Cardiac septum (tissue), 1 donor: ENCODE measurements around the gene C1D. TPM values are rescaled to one million over a fixed set of nuclear protein-coding genes. Genes with fewer than 3 reads are reported as not detected.
"Not testable (repeated sequence)": the region's sequence is repeated elsewhere in the genome, so short reads cannot be mapped to it uniquely, and the experiment has no call there.

Experiments used
- DNase-seq: peaks from one replicate; pipeline ENCODE4 v3.0.0-alpha.2; 2020; ENCODE audit warnings: low spot score
- intact Hi-C: fragments of 100-400 bp; cut with DNase I; formaldehyde crosslinking; loops from one replicate; pipeline ENCODE4 v1.14.0; 2022
- long read RNA-seq: library from polyadenylated mRNA; unstranded; transcript quantifications from one replicate; pipeline ENCODE4 v2.0.0, GENCODE V29; 2021
- total RNA-seq: library from RNA; stranded (reverse); fragmentation: NEBNext Ultra II Directional; extraction: Animal tissue kit (Norgen Biotek cat#: 25700); gene quantifications from one replicate; pipeline ENCODE4 v1.2.1, GENCODE V29; 2021
- donor health status: DM: no; HTN: no; CAD: no.

The C1D gene
- total RNA-seq, result 17.9 TPM
- long read RNA-seq, partial matches to known transcripts, result 0 of 8 reads
- long read RNA-seq, other reads (novel, unspliced or antisense), result 5 of 8 reads

- peak; percentile 97 for DNase-seq
- intact Hi-C loops, result loop anchor here (10.0 kb wide), 1 partner anchor 92 kb away; the partner anchor contains the start of gene PNO1
Measured at GRCh38 chr2:68062680-68063387, at the start of gene C1D. Gene C1D (minus strand): TSS chr2:68063004. CDS start chr2:68047310, 15,694 bp downstream.

DNA sequence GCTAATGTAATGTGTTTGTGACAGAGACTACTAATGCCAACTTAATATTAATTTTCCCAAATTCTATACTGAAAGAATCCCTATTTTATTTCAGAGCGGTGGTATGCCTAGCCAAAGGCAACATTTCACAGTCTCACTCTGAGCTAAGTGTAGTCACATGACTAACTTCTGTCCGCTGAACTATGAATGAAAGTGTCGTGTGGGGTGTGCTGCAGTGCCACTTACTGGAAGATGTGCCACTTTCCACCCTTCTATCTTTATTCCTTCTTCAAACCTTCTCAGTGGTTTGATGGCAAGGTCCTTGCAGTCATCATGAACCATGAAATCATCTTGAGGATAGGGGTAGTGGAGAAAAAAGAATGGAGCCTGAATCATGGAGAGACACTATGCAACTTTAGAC lies 47.3 kb upstream of the C1D start:
- no peak for DNase-seq
- intact Hi-C loops, result no loop called here

DNA sequence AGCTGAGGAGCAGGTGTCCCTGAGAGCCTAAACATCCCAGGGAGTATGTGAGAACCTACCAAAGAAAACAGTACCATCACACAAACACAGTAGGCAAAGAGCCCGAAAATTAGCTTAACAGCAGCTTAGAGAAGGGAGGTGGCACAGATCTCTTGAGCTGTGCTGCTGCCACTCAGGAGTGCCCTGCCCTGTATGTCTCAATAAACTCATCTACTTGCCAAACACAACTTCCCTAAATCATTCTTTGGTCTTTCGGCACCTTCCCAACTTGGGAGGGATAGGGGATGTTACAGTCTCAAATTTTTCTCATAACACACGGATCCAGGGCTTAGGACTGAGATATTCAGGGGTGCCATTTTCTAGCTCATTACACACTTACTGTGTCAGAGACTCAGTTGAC lies 45.3 kb upstream of the C1D start:
- no peak for DNase-seq
- intact Hi-C loops, result no loop called here

- no peak for DNase-seq
- intact Hi-C loops, result no loop called here
Measured at GRCh38 chr2:68107475-68107874, 44.7 kb upstream of the C1D start.

- no peak for DNase-seq
- intact Hi-C loops, result no loop called here
Measured at GRCh38 chr2:68104111-68104835, 41.5 kb upstream of the C1D start.

DNA sequence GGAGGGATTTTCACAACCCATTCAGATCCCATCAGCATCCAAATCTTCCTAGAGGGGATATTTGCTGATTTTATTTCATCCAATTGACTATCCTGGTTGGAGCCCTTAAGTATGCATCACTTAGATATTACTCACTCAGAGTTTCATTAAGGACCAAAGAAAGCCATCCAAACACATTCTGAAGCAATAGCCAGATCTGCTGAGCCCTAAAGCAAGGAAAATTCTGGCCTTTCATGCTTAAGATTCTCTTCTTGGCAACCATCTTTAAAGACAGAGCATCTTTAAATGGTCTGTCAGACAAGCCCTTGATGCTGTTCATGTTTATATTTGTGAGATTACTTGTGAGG lies 40.9 kb upstream of the C1D start:
- DNase-seq, result no peak
- intact Hi-C loops, result no loop called here

DNA sequence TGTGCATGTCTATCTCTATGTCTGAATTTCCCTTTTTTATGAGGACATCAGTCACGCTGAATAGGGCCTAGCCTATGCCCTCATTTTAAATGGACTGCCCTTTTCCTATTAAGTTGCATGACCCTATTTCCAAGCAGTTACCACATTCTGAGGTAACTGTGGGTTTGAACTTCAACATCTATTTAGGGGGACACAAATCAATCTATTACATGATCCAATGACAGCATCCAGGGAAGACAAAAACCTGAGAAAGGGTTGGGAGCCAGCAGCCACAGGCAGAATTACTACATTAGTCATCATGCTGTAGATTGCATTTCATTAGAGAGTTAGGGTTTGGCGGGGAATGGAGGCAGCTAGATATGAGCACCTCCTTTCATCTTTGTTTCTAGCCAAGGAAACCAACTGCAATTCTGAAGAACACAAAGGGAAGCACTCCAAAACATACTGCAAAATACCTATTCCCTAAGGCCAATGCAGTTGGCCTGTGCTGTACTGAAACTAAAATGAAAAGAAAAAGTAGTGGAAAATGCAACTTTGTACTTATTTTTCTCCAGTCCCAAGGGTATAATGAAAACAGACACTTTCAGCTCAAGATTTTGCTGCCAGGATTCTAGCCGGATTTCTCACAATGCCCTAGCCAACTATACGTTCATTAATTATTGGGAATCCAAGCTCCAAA lies 40.4 kb upstream of the C1D start:
- intact Hi-C loops, result no loop called here
- no peak for DNase-seq

DNA sequence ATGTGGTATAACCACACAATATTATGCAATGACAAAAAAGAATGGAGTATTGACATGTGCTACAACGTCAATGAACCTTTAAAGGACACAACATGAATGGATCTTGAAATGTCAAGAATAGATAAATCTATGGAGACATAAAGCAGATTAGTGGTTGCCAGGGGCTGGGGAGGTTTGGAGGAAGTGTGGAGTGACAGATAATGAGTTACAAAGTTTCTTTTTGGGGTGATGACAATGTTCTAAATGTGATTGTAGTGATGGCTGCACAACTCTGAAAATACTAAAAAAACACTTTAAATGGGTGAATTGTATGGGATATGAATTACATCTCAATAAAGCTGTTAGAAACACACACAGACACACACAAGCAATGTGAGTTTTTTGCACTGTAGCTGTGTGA lies 37.4 kb upstream of the C1D start:
- intact Hi-C loops, result no loop called here
- no peak for DNase-seq

DNA sequence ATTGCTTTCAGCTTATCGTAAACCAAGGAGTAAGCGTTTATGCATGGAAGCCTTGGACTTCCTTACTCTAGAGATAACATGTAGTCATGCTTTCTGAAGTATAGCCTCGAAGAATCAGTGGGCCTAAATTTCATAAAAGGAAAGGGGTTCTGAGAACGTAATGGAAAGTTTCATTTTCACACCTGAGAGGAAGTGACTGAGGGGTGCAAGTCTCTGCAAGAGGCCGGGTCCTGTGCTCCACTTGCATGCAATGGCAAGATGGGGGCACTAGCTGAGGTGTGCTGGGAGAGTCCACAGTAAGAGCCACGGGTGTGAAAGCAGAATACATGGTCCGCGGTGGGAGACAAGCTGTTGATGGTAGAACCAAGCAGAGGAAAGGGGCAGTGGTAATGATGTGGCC lies 36.5 kb upstream of the C1D start:
- intact Hi-C loops, result no loop called here

GRCh38 chr2:68098291-68098797 lies 35.5 kb upstream of the C1D start:
- intact Hi-C loops, result no loop called here
- no peak for DNase-seq

More for the DNA sequence above, 36.5 kb upstream of the C1D start:
- DNase-seq, result no peak

GRCh38 chr2:68094111-68094510 lies 31.3 kb upstream of the C1D start:
- no peak for DNase-seq
- intact Hi-C loops, result no loop called here

DNA sequence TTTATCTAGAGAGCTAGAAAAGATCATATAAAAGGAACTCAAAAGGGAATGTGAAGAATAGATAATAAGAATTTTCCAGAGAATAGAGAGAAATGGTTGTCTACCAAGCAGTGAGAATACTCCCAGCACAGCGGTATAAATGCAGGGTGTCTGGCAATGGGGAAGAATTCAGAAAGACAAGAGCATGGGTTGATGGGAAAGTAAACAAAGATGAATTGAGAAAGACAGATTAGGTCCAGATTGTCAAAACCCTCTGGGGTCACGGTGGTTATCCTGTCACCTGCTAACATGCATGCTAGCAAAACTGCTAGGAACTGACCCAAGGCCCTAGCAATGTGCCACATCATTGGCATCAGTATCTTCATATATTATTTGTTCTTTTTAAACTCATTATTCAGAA lies 30.8 kb upstream of the C1D start:
- intact Hi-C loops, result no loop called here
- DNase-seq, result no peak

GRCh38 chr2:68091439-68092034 lies 28.7 kb upstream of the C1D start:
- DNase-seq, result no peak
- intact Hi-C loops, result no loop called here

DNA sequence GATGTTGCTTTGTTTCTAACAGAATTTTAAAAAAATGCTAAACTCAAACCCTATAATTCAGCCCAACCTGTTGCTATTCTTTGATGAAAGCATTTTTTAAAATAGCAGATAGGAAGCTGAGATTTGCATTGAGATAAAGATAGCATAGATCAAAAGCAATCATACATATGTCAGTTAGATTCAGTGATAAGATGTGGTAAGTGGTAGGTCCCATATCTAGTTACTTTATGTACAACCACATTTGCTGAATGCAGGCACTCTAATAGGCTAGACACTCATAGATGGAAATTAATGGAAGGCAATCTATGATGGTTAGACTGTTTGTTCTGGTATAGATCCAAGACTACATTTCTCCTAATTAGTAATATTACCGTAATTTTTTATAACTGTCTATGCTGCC lies 27.2 kb upstream of the C1D start:
- intact Hi-C loops, result no loop called here
- no peak for DNase-seq

DNA sequence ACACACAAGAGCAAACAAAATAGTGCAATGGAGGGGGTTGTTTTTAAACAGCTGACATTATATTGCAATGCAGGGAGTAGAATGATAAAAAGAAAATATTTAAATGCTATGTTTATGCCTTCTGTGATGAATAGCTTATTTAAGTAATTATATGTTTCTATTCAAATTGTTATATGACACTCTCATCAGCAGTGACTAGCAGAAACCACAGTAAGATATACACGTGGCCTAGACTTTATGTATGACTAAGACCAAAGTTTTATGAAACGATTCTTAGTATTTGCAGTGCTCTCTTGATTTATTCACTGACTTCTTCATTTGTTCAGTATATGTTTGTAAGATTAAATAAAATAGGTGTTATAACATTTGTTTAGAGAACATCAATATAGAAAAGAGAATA lies 26.1 kb upstream of the C1D start:
- intact Hi-C loops, result no loop called here

GRCh38 chr2:68086166-68086565 lies 23.4 kb upstream of the C1D start:
- DNase-seq, result no peak
- intact Hi-C loops, result no loop called here

More for the DNA sequence above, 26.1 kb upstream of the C1D start:
- no peak for DNase-seq

DNA sequence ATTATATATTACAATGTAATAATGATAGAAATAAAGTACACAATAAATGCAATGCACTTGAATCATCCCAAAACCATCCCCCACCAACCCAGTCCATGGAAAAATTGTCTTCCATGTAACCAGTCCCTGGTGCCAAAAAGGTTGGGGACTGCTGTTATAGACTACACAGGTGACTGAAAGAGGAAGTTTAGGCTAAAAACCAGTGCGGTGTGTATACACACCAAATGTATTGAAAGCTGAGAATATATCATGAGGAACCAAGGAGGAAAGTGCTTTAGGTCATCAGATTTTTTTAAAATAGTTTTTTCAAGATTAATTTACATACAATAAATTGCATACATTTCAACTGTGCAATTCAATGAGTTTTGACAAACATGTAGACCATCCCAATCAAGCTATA lies 20.5 kb upstream of the C1D start:
- DNase-seq, result no peak
- intact Hi-C loops, result no loop called here

DNA sequence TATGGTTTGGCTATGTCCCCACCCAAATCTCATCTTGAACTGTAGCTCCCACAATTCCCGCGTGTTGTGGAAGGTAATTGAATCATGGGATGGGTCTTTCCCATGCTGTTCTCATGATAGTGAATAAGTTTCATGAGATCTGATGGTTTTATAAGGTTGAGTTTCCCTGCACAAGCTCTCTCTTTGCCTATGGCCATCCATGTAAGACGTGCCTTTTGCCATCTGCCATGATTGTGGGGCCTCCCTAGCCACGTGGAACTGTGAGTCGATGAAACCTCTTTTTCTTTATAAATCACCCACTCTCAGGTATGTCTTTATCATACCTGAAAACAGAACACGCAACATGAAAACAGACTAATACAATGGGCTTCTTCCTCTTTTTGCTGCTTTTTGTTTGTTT lies 11.2 kb upstream of the C1D start:
- DNase-seq, result no peak
- intact Hi-C loops, result no loop called here

DNA sequence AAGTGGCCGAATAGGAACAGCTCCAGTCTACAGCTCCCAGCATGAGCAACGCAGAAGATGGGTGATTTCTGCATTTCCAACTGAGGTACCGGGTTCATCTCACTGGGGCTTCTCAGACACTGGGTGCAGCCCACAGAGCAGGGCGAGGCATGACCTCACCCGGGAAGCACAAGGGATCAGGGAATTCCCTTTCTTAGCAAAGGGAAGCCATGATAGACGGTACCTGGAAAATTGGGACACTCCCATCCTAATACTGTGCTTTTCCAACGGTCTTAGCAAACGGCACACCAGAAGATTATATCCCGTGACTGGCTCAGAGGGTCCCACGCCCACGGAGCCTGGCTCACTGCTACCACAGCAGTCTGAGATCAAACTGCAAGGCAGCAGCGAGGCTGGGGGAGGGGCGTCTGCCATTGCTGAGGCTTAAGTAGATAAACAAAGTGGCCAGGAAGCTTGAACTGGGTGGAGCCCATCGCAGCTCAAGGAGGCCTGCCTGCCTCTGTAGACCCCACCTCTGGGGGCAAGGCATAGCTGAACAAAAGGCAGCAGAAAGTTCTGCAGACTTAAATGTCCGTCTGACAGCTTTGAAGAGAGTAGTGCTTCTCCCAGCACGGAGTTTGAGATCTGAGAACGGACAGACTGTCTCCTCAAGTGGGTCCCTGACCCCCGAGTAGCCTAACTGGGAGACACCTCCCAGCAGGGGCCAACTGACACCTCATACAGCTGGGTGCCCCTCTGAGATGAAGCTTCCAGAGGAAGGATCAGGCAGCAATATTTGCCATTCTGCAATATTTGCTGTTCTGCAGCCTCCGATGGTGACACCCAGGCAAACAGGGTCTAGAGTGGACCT lies 1.2 kb upstream of the C1D start:
- not testable (repeated sequence) for DNase-seq
- intact Hi-C loops, result loop anchor here (10.0 kb wide), 1 partner anchor 91 kb away; the partner anchor contains the start of gene PNO1
